GM18520 (cell line): ENCODE results near the gene CSTB.

Experiments
- ATAC-seq: cut with Tn5 transposase; IDR thresholded peaks from one replicate; pipeline ENCODE4 v1.9.1; 2021; ENCODE audit not compliant: unreplicated experiment

CSTB gene

DNA sequence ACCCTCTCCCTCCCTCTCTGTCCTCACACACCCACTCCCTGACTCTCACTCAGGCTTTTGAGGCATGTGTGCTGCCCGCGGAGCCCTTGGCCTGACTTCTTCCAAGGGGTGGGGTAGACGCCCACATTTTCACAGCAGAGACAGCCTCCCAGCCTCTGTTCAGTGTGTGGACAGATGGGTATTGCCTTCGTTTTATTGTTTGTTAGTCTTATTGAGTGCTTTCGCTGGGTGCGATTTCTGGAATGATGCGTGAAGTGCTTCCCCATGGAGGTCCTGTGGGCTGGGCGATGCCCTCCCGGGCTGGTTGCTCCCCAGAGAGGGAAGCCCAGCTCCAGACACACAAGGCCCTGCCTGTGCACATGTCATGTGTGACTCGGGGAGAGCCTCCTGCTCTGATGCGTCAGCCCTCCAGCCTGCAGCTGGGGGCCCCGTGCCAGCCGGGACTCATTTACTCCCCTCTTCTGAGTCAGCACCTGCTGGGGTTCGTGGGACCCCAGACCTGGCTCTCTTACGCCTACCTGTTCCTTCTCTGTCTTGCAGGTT is 42.5 kb downstream of the CSTB start:
- no peak for ATAC-seq

DNA sequence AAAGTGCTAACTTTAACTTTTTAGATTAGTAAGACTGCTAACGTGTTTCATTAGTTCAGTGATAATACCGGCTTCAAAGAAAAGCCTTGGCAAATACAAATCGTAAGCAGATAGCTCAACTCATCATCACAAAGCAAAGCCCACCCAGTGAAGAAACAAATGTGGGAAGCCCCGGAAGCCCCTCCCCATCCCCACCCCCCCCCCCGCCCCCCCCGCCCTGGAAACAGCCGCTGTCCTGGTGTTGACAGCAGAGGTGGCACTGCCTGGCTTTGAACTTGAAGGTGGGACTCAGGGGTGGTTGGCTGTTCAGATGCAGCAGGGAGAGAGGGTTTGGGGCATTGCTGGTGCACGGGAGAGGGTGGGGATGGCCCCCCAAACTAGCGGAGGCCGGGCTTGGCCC is 43.0 kb downstream of the CSTB start:
- no peak for ATAC-seq

DNA sequence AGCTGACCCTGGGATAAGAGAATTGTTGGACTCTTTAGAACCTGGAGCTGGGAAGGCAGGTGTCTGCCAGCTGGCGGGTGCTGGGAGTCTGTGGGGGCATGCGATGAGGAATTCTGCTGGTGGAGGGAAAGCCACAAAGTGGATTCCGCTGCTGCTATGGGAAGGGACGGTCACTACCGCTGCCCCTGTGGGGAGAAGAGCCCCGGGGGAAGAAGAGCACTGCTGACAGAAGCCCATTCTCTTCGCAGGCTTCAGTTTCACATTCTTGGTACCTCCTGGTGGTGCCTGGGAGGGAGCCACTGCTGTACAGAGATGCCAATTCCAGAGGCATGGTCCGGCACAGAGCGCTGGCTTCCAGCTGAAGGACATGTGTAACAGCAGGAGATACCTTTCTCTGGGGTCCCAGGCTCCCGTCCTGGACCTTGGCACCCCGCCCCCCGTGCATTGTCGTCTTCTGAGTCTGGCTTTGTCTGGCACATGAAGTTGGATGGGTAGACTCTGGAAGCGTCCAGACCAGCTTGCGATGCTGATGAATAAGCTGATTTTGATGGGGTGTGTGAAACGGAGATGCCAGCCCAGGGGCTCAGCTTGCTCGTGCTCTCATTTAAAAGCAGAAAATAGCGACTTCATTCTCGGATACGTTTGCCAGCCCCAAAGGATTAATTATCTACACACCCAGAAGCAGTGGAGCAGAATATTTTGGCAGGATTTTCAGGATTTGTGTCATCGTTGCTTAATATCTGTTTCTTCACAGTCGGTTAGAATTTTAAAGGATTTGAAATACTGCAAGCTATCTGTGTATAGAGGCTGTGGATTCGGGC is 44.0 kb downstream of the CSTB start:
- ATAC-seq = no peak

DNA sequence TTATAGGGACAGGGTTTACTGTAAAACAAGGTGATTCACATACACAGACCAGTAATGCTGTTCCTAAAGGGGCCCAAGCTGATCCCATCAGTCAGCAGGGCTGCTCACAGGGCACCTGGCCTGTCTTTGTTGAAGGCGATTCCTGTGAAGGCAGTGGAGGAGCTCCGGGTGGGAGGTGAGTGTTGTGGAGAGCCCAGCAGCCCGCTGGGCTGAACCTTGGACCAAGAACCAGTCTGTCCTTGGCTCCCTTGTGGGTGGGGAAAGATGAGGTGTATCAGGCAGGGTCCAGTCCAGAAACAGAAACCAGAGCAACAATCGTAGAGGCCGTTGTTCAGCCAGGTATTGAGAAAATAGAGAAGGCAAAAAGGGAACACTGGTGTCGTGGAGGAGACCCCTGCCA is 44.6 kb downstream of the CSTB start:
- ATAC-seq = no peak

DNA sequence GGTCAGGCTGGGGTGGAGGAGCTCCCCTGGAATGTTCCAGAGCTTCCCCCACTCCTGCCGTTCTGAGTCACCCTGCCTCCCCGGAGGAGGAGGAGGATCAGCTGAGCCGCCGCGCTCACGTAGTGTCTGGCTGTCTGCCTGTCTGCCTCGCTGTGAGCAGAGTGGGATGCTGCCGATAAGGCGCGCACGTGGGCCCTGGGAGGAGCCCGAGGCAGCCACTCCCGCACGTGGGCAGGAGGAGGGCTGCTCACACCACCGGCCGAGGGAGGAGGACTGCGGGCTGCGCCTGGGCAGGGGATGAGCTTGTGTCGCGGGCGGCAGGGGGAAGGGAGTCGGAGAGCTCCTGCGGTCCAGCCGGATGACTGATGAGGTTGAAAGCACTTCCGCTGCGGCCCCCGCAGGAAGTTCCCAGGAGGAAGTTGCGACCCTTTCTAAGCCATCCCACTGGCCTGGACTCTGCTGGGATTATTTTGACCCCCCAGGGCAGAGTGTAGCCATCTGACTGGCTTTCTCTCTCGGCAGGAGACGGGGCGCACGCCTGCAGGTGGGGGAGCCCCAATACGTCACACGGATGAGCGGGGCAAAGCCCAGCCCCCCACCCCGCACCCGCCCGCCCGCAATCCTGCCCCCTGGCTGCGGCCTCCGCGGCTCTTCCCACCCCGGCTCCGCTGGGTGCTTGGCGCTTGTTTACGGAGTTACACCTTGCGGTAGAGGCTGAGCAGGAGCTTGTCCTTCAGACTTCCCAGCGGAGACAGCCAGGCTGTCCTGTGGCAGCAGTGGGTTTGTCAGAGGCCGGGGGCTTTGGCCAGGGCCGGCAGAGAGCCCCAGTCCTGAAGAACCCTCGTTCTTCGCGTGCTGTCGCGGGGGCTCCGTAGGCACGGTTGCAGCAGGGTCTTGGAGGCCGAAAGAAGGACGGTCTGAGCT is 47.4 kb downstream of the CSTB start:
- ATAC-seq = peak; percentile 45

DNA sequence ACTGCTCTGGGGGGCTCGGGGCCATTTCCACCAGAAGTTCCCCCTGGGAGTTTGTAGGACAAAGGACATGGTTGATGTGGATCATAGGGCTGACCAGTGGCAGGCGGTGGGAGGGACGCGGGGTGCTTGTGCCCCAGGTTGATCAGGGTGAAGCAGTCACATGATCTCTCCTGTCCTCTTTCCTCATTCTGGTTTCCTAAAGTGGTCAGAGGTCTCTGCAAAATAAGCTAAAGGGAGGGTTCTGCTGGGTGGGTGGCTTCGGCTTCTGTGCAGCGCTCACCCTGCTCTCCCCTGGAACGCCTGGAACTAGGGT is 48.0 kb downstream of the CSTB start:
- ATAC-seq = no peak

DNA sequence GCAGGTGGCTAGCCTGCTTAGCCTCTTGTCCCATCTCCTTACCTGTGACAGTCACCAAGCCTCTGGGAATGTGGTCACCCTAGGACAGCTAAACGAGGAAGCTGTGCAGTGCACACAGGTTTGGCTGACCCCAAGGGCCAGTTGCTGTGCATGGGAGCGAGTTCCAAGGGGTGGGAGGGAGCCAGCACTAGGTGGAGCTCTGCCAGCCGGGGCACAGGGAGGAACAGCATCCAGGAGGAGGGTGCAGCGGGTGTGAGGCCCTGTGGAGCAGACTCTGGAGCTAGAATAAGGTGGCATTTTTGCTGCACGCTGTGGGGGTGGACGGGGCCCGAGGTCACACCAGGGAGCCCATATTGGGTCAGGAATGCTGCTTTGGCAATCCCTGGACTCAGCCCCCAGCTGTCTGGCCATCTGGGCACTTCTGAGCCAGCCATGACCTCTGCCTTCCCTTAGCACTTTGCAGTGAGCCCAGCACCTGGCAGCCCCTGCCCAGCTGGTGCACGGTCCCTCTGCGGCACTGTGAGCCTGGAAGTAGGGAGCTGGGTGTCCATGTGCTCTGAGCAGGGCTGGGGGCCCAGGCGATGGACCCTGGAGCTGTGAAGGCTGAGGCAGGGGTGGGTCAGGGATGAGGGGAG is 48.5 kb downstream of the CSTB start:
- no peak for ATAC-seq

DNA sequence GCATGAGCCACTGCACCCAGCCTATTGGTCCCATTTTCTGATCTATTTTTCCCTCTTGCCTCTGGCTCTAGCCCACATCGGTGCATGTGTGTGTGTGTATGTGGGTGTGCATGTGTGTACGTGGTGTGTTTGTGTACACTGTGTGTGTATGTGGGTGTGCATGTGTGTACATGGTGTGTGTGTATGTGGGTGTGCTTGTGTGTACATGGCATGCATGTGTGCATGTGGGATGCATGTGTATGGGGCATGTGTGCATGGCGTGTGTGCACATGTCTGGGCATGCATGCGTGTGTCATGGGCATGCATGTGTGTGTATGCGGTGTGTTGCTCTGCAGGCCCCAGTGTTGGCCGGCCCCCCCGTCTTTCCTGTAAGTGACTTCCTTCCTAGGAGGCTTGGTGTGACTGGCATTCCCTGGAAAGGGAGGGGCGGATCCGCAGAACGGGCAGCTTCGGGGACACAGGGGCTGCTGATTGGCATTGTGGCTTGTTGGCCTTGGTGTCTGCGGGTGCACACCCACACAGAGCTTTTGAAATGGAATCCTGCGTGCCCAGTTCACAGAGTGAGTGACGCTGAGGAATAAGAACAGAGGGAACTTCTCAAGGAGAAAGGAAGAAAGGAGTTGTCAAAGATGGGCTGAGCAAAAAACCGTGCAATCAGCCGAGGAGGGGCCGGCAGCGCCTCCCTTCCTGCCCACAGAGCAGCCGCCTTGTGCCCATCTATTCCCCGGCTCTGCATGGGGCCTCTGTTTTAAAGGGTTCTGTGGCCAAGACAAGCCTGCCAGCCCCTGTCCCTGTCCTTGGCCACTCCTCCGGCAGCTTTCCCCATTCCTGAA is 49.2 kb downstream of the CSTB start:
- no peak for ATAC-seq
